ENCODE results near the gene VPS13C. TPM values are rescaled to one million over a fixed set of nuclear protein-coding genes. Genes with fewer than 3 reads are reported as not detected.

Gene VPS13C
- total and polyA plus RNA-seq, 2 donors (not counting 1 experiment from before 2014, with no cell fraction given) = 40.0 to 236 TPM

GRCh38 chr15:62093809-62094208, 33.6 kb upstream of the VPS13C start:
- Histone ChIP-seq H3K4me2 (replicated peaks; ENCODE audit: low read depth, low read length, poor library complexity, severe bottlenecking) (no peak overlapping the region), H3K36me3 (replicated peaks in 1 of 2; ENCODE audit: control extremely low read depth in 1 of 2, control insufficient read depth in 1 of 2, extremely low read depth in 1 of 2, insufficient read depth in 2 of 2, low read length in 1 of 2) (no peaks in the 10 kb centered on the region), H3K79me2 (ENCODE audit: control insufficient read depth, insufficient read depth, low read length) (no peaks in the 10 kb centered on the region), H3K9me3 (ENCODE audit: control extremely low read depth in 1 of 3, control insufficient read depth in 2 of 3, insufficient read depth in 1 of 3, low read length in 2 of 3) (no peaks in the 10 kb centered on the region), H3K9ac (ENCODE audit: low read length) (no peak overlapping the region), H3K27ac (ENCODE audit: low read length in 2 of 2) (no peak overlapping the region), H4K20me1 (ENCODE audit: control insufficient read depth, insufficient read depth, low read length, poor library complexity, severe bottlenecking) (no peaks in the 10 kb centered on the region), H3K4me1 (ENCODE audit: control insufficient read depth in 2 of 2, insufficient read depth in 2 of 2, low read length in 2 of 2) (no peaks in the 10 kb centered on the region), H2AFZ (ENCODE audit: insufficient read depth, low read depth, low read length, poor library complexity, severe bottlenecking) (no peak overlapping the region), H3K27me3 (replicated peaks in 1 of 4; ENCODE audit: control extremely low read depth in 1 of 4, control insufficient read depth in 3 of 4, insufficient read depth in 4 of 4, low read length in 3 of 4) (peaks cover 0 to 7% (median 2%) of the 10 kb centered on the region in 4 experiments), H3K4me3 (ENCODE audit: control extremely low read depth in 1 of 5, extremely low read depth in 1 of 5, insufficient read depth in 1 of 5, low read depth in 2 of 5, low read length in 4 of 5) (no peak overlapping the region)
- ChIA-PET POLR2A (no interaction called here), CTCF (interaction anchor here (1.0 kb wide), 1 partner anchor 14 kb away, joined by 3 read pairs; no protein-coding TSS in a partner anchor)
- DNase-seq (no peak), ATAC-seq (ENCODE audit: low read depth) (no peak)
- 87% methylated on average over 4 of the region's 5 CpGs for WGBS (ENCODE audit: insufficient coverage)
- H3K9me3 Mint-ChIP-seq (ENCODE audit: insufficient read depth) = no peaks in the 10 kb centered on the region
- no peak overlapping the region for H3K4me3 Mint-ChIP-seq
- no peaks in the 10 kb centered on the region for H3K4me1 Mint-ChIP-seq
- no peak overlapping the region for H3K27ac Mint-ChIP-seq
- TF ChIP-seq CTCF (IDR thresholded peaks at IDR 0.05) (no peak), EZH2 (IDR thresholded peaks at IDR 0.05; ENCODE audit: borderline replicate concordance, insufficient read depth, low read depth, low read length, poor library complexity, severe bottlenecking) (no peak)
- peaks cover 27% of the 10 kb centered on the region for H3K27me3 Mint-ChIP-seq
- intact Hi-C loops (cut with micrococcal nuclease) = no loop called here

GRCh38 chr15:62090988-62091387, 30.7 kb upstream of the VPS13C start:
- Histone ChIP-seq H3K27ac (ENCODE audit: low read length in 2 of 2) (no peak overlapping the region), H3K79me2 (ENCODE audit: control insufficient read depth, insufficient read depth, low read length) (no peaks in the 10 kb centered on the region), H3K9me3 (ENCODE audit: control extremely low read depth in 1 of 3, control insufficient read depth in 2 of 3, insufficient read depth in 1 of 3, low read length in 2 of 3) (no peaks in the 10 kb centered on the region), H3K27me3 (replicated peaks in 1 of 4; ENCODE audit: control extremely low read depth in 1 of 4, control insufficient read depth in 3 of 4, insufficient read depth in 4 of 4, low read length in 3 of 4) (peaks cover 0 to 3% (median 0%) of the 10 kb centered on the region in 4 experiments), H2AFZ (ENCODE audit: insufficient read depth, low read depth, low read length, poor library complexity, severe bottlenecking) (no peak overlapping the region), H4K20me1 (ENCODE audit: control insufficient read depth, insufficient read depth, low read length, poor library complexity, severe bottlenecking) (no peaks in the 10 kb centered on the region), H3K9ac (ENCODE audit: low read length) (no peak overlapping the region), H3K4me3 (ENCODE audit: control extremely low read depth in 1 of 5, extremely low read depth in 1 of 5, insufficient read depth in 1 of 5, low read depth in 2 of 5, low read length in 4 of 5) (no peak overlapping the region), H3K4me2 (replicated peaks; ENCODE audit: low read depth, low read length, poor library complexity, severe bottlenecking) (no peak overlapping the region), H3K4me1 (ENCODE audit: control insufficient read depth in 2 of 2, insufficient read depth in 2 of 2, low read length in 2 of 2) (no peaks in the 10 kb centered on the region), H3K36me3 (replicated peaks in 1 of 2; ENCODE audit: control extremely low read depth in 1 of 2, control insufficient read depth in 1 of 2, extremely low read depth in 1 of 2, insufficient read depth in 2 of 2, low read length in 1 of 2) (no peaks in the 10 kb centered on the region)
- TF ChIP-seq EZH2 (IDR thresholded peaks at IDR 0.05; ENCODE audit: borderline replicate concordance, insufficient read depth, low read depth, low read length, poor library complexity, severe bottlenecking) (no peak), CTCF (IDR thresholded peaks at IDR 0.05) (no peak)
- POLR2A ChIA-PET = no interaction called here
- Mint-ChIP-seq H3K4me1 (no peaks in the 10 kb centered on the region), H3K27ac (no peak overlapping the region), H3K27me3 (peaks cover 16% of the 10 kb centered on the region), H3K4me3 (no peak overlapping the region), H3K9me3 (ENCODE audit: insufficient read depth) (no peaks in the 10 kb centered on the region)
- 96% methylated on average over 5 of the region's 7 CpGs for WGBS (ENCODE audit: insufficient coverage)
- intact Hi-C loops (cut with micrococcal nuclease) = no loop called here
- CTCF ChIA-PET = no interaction called here
- no peak for DNase-seq
- no peak for ATAC-seq (ENCODE audit: low read depth)
